HepG2 (cell line): Measurements from ENCODE around the gene KLC3. TPM values are rescaled to one million over a fixed set of nuclear protein-coding genes. Genes with fewer than 3 reads are reported as not detected.

Source experiments
- AGO1 ChIP-seq: fragments of 200-400 bp; formaldehyde crosslinking; IDR thresholded peaks from 2 replicates; pipeline ENCODE4 v1.6.1; 2017; ENCODE audit warnings: mild to moderate bottlenecking, low read depth, low read length, moderate library complexity; ENCODE audit not compliant: poor library complexity, severe bottlenecking
- AGO2 ChIP-seq: fragments of 200-400 bp; formaldehyde crosslinking; optimal IDR thresholded peaks from 2 replicates; pipeline ENCODE3; 2017; ENCODE audit warnings: mild to moderate bottlenecking, low read depth, low read length, moderate library complexity
- ATF1 ChIP-seq: IDR thresholded peaks from 2 replicates; pipeline ENCODE4 v1.6.1; 2016; ENCODE audit warnings: mild to moderate bottlenecking, control low read depth
- FOXO1 ChIP-seq: sonication (generic); formaldehyde crosslinking; IDR thresholded peaks from 2 replicates; pipeline ENCODE4 v1.4.0; 2020; ENCODE audit warnings: missing genetic modification reagents
- HDAC6 ChIP-seq: fragments of 200-600 bp; sonication (generic); IDR thresholded peaks from 2 replicates; pipeline ENCODE4 v1.7.0; 2017; ENCODE audit warnings: mild to moderate bottlenecking, antibody characterized with exemption, low read length, low read depth
- KLF9 ChIP-seq: IDR thresholded peaks from 2 replicates; pipeline ENCODE4 v1.6.1; 2016; ENCODE audit warnings: low read depth
- MED1 ChIP-seq: sonication (generic); formaldehyde crosslinking; IDR thresholded peaks from 2 replicates; pipeline ENCODE4 v1.4.0; 2020; ENCODE audit warnings: missing genetic modification reagents
- MTF2 ChIP-seq: sonication (generic); formaldehyde crosslinking; IDR thresholded peaks from 2 replicates; pipeline ENCODE4 v1.5.0; 2020; ENCODE audit warnings: missing genetic modification reagents, borderline replicate concordance
- MYC ChIP-seq: sonication (generic); formaldehyde crosslinking; IDR thresholded peaks from 2 replicates; pipeline ENCODE4 v1.9.0; 2021; ENCODE audit warnings: missing genetic modification reagents, borderline replicate concordance
- NFYC ChIP-seq: IDR thresholded peaks from 2 replicates; pipeline ENCODE4 v1.6.1; 2016; ENCODE audit warnings: missing genetic modification reagents, missing compliant biosample characterization
- SMARCE1 ChIP-seq: fragments of 450-650 bp; IDR thresholded peaks from 2 replicates; pipeline ENCODE4 v1.6.1; 2017; ENCODE audit warnings: borderline replicate concordance
- SNAPC2 ChIP-seq: sonication (generic); formaldehyde crosslinking; IDR thresholded peaks from 2 replicates; pipeline ENCODE4 v1.8.1; 2022; ENCODE audit warnings: mild to moderate bottlenecking, missing genetic modification reagents
- STAG1 ChIP-seq: sonication (generic); formaldehyde crosslinking; IDR thresholded peaks from 2 replicates; pipeline ENCODE4 v1.4.0; 2020; ENCODE audit warnings: missing genetic modification reagents
- XRCC5 ChIP-seq: fragments of 200-400 bp; formaldehyde crosslinking; optimal IDR thresholded peaks from 2 replicates; pipeline ENCODE3; 2017; ENCODE audit warnings: mild to moderate bottlenecking, low read length
- ZBTB21 ChIP-seq: sonication (generic); formaldehyde crosslinking; IDR thresholded peaks from 2 replicates; pipeline ENCODE4 v1.4.0; 2020; ENCODE audit warnings: missing genetic modification reagents
- ZNF101 ChIP-seq: sonication (generic); formaldehyde crosslinking; IDR thresholded peaks from 2 replicates; pipeline ENCODE4 v1.4.0; 2020; ENCODE audit warnings: mild to moderate bottlenecking, low read depth, missing genetic modification reagents, borderline replicate concordance
- ZNF839 ChIP-seq: sonication (generic); formaldehyde crosslinking; IDR thresholded peaks from 2 replicates; pipeline ENCODE4 v1.4.0; 2020; ENCODE audit warnings: missing genetic modification reagents, mild to moderate bottlenecking, borderline replicate concordance
- polyA plus RNA-seq, 8 experiments: library from polyadenylated mRNA; depleted of rRNA in 3 of 8; stranded (reverse) in 7 of 8; unstranded in 1 of 8; fragments of >200 nt; fragmentation: Illumina TruSeq in 4 of 8; extraction: Trizol in 4 of 8; gene quantifications; 2 replicates each; pipeline versions ENCODE4 v1.2.1 to v1.2.3, GENCODE V29; 2011 to 2016; ENCODE audit warnings: low read depth in 4 of 8, missing spikeins in 1 of 8, mixed read lengths in 1 of 8; ENCODE audit not compliant: insufficient read depth in 1 of 8
- total RNA-seq, 5 experiments: library from RNA; depleted of rRNA; stranded (reverse); fragments of >200 nt; fragmentation: Illumina TruSeq; extraction: Trizol; gene quantifications; 2 replicates each; pipeline ENCODE4 v1.2.3, GENCODE V29; 2016; ENCODE audit warnings: low read depth in 1 of 5
- TF ChIP-seq, protein P1 (sequence below): IDR thresholded peaks from 2 replicates; pipeline ENCODE4 v1.6.1; 2016; ENCODE audit warnings: low read depth, control low read depth
- TF ChIP-seq, protein P2 (sequence below): IDR thresholded peaks from 2 replicates; pipeline ENCODE4 v1.6.1; 2012; ENCODE audit warnings: inconsistent platforms
- TF ChIP-seq, protein P3 (sequence below): sonication (generic); IDR thresholded peaks from 2 replicates; pipeline ENCODE4 v1.6.1; 2016; ENCODE audit warnings: low read depth, borderline replicate concordance
- TF ChIP-seq, protein P4 (sequence below): sonication (generic); formaldehyde crosslinking; IDR thresholded peaks from 2 replicates; pipeline ENCODE4 v1.5.1; 2020; ENCODE audit warnings: mild to moderate bottlenecking, missing genetic modification reagents
- TF ChIP-seq, protein P5 (sequence below), 2 experiments: sonication (generic) in 1 of 2; formaldehyde crosslinking in 1 of 2; IDR thresholded peaks; 2 replicates each; pipeline versions ENCODE4 v1.4.0 to v1.6.1; 2016 to 2020; ENCODE audit warnings: borderline replicate concordance in 1 of 2, low read depth in 1 of 2, mild to moderate bottlenecking in 1 of 2, missing genetic modification reagents in 1 of 2

The KLC3 gene
- total and polyA plus RNA-seq, 2 of the 13 experiments (the other 11 are each of a cell fraction or from before 2014, with no cell fraction given), result 0.13 TPM; not detected in 1

DNA sequence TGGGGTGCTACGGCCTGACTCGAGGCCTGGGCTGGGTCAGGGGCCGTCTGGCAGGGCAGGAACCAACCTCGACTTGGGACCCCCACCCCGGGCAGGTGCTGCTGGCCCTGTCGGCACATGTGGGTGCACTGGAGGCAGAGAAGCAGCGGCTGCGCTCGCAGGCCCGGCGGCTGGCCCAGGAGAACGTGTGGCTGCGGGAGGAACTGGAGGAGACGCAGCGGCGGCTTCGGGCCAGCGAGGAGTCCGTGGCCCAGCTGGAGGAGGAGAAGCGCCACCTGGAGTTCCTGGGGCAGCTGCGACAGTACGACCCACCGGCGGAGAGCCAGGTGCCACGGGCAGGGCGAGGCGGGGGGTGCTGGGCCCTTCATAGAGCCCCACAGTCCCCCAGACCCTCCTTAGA lies 5.9 kb downstream of the KLC3 start (continued):
- TF ChIP-seq, protein P1, sequence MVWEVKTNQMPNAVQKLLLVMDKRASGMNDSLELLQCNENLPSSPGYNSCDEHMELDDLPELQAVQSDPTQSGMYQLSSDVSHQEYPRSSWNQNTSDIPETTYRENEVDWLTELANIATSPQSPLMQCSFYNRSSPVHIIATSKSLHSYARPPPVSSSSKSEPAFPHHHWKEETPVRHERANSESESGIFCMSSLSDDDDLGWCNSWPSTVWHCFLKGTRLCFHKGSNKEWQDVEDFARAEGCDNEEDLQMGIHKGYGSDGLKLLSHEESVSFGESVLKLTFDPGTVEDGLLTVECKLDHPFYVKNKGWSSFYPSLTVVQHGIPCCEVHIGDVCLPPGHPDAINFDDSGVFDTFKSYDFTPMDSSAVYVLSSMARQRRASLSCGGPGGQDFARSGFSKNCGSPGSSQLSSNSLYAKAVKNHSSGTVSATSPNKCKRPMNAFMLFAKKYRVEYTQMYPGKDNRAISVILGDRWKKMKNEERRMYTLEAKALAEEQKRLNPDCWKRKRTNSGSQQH, result no peak
- no peak for TF ChIP-seq ZBTB21 (CRISPR knock-in tag)
- TF ChIP-seq, protein P2, sequence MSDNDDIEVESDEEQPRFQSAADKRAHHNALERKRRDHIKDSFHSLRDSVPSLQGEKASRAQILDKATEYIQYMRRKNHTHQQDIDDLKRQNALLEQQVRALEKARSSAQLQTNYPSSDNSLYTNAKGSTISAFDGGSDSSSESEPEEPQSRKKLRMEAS, result no peak
- TF ChIP-seq MYC (CRISPR knock-in tag), result peak; percentile 20; the same call in 1 of the 2 replicates
- TF ChIP-seq, protein P3, sequence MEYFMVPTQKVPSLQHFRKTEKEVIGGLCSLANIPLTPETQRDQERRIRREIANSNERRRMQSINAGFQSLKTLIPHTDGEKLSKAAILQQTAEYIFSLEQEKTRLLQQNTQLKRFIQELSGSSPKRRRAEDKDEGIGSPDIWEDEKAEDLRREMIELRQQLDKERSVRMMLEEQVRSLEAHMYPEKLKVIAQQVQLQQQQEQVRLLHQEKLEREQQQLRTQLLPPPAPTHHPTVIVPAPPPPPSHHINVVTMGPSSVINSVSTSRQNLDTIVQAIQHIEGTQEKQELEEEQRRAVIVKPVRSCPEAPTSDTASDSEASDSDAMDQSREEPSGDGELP, result peak; percentile 69; the same call in 1 of the 2 replicates
- TF ChIP-seq ZNF839, result no peak
- TF ChIP-seq HDAC6, result no peak
- TF ChIP-seq SNAPC2 (CRISPR knock-in tag), result no peak
- peak; percentile 58 for TF ChIP-seq AGO1
- TF ChIP-seq FOXO1 (CRISPR knock-in tag), result no peak
- TF ChIP-seq KLF9, result no peak
- peak; percentile 50 for TF ChIP-seq STAG1 (CRISPR knock-in tag)
- peak; percentile 28 for TF ChIP-seq XRCC5
- no peak for TF ChIP-seq ATF1 (CRISPR knock-in tag)
- TF ChIP-seq AGO2, result no peak
- no peak for TF ChIP-seq MED1 (CRISPR knock-in tag)
- no peak for TF ChIP-seq NFYC (CRISPR knock-in tag)
- TF ChIP-seq, protein P4, sequence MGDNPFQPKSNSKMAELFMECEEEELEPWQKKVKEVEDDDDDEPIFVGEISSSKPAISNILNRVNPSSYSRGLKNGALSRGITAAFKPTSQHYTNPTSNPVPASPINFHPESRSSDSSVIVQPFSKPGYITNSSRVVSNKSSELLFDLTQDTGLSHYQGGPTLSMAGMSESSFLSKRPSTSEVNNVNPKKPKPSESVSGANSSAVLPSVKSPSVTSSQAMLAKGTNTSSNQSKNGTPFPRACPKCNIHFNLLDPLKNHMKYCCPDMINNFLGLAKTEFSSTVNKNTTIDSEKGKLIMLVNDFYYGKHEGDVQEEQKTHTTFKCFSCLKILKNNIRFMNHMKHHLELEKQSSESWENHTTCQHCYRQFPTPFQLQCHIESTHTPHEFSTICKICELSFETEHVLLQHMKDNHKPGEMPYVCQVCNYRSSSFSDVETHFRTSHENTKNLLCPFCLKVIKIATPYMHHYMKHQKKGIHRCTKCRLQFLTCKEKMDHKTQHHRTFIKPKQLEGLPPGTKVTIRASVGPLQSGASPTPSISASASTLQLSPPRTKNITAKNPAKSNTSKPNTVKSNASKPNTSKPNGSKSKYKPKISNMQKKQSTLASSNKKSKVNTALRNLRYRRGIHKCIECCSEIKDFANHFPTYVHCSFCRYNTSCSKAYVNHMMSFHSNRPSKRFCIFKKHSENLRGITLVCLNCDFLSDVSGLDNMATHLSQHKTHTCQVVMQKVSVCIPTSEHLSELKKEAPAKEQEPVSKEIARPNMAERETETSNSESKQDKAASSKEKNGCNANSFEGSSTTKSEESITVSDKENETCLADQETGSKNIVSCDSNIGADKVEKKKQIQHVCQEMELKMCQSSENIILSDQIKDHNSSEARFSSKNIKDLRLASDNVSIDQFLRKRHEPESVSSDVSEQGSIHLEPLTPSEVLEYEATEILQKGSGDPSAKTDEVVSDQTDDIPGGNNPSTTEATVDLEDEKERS (CRISPR knock-in tag), result no peak
- TF ChIP-seq ZNF101 (CRISPR knock-in tag), result no peak
- TF ChIP-seq SMARCE1, result no peak
- peak; percentile 93; the same call in 1 of the 2 replicates for TF ChIP-seq MTF2 (CRISPR knock-in tag)
- TF ChIP-seq, protein P5, sequence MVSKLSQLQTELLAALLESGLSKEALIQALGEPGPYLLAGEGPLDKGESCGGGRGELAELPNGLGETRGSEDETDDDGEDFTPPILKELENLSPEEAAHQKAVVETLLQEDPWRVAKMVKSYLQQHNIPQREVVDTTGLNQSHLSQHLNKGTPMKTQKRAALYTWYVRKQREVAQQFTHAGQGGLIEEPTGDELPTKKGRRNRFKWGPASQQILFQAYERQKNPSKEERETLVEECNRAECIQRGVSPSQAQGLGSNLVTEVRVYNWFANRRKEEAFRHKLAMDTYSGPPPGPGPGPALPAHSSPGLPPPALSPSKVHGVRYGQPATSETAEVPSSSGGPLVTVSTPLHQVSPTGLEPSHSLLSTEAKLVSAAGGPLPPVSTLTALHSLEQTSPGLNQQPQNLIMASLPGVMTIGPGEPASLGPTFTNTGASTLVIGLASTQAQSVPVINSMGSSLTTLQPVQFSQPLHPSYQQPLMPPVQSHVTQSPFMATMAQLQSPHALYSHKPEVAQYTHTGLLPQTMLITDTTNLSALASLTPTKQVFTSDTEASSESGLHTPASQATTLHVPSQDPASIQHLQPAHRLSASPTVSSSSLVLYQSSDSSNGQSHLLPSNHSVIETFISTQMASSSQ (IDR thresholded peaks at IDR 0.05; ENCODE audit: low read depth), result no peak
- TF ChIP-seq, protein P5 (CRISPR knock-in tag; IDR thresholded peaks at IDR 0.05; ENCODE audit: borderline replicate concordance), result no peak
